GM21528 (cell line): ENCODE results near the gene PLEKHB1.
"Not testable (repeated sequence)": the region's sequence is repeated elsewhere in the genome, so short reads cannot be mapped to it uniquely, and the experiment has no call there.

Experiments used
- ATAC-seq: cut with Tn5 transposase; IDR thresholded peaks from one replicate; pipeline ENCODE4 v1.9.1; 2021; ENCODE audit warnings: mild to moderate bottlenecking, moderate library complexity; ENCODE audit not compliant: unreplicated experiment, low FRiP score

The PLEKHB1 gene

GRCh38 chr11:73667891-73668290, 21.5 kb downstream of the PLEKHB1 start:
- no peak for ATAC-seq

GRCh38 chr11:73670808-73671207, 24.4 kb downstream of the PLEKHB1 start:
- no peak for ATAC-seq

- ATAC-seq = no peak
Measured at GRCh38 chr11:73671701-73672100, 25.3 kb downstream of the PLEKHB1 start.

- not testable (repeated sequence) for ATAC-seq
Measured at GRCh38 chr11:73676552-73676951, 30.2 kb downstream of the PLEKHB1 start.

GRCh38 chr11:73680687-73681086, 34.3 kb downstream of the PLEKHB1 start:
- no peak for ATAC-seq

GRCh38 chr11:73693899-73694525, 47.6 kb downstream of the PLEKHB1 start:
- ATAC-seq = no peak

GRCh38 chr11:73705053-73705452, 58.7 kb downstream of the PLEKHB1 start:
- ATAC-seq = no peak

- no peak for ATAC-seq
Measured at GRCh38 chr11:73710964-73711363, 64.6 kb downstream of the PLEKHB1 start.
